Activated B cell treated with CpG ODN at 0.5 μM for 24 hours (primary cell): ENCODE data around the gene SMIM31. TPM values are rescaled to one million over a fixed set of nuclear protein-coding genes. Genes with fewer than 3 reads are reported as not detected.

Experiments
- ATAC-seq: fragments of 200-7000 bp; cut with Tn5 transposase; one replicate; pipeline ENCODE4 v1.10.0; 2021; ENCODE audit warnings: low read depth, mild to moderate bottlenecking, moderate library complexity
- CTCF ChIA-PET: fragments of 350-600 bp; sonication (Branson Sonifier 250); formaldehyde crosslinking; loops from one replicate; lab custom pipeline; 2021; ENCODE audit warnings: antibody characterized with exemption; lab: Charles Lee
- POLR2A ChIA-PET: fragments of 350-600 bp; sonication (Branson Sonifier 250); formaldehyde crosslinking; loops from one replicate; lab custom pipeline; 2021; ENCODE audit warnings: antibody characterized with exemption; lab: Charles Lee
- DNase-seq: peaks from one replicate; pipeline ENCODE4 v3.0.0; 2022
- H3K27ac Mint-ChIP-seq: one replicate; pipeline ENCODE4 v1.8.0; 2020; ENCODE audit warnings: mixed read lengths
- H3K27me3 Mint-ChIP-seq: one replicate; pipeline ENCODE4 v1.8.0; 2021; ENCODE audit warnings: mixed read lengths
- H3K36me3 Mint-ChIP-seq: one replicate; pipeline ENCODE4 v1.8.0; 2021; ENCODE audit warnings: low read depth, mixed read lengths
- H3K4me1 Mint-ChIP-seq: one replicate; pipeline ENCODE4 v1.8.0; 2021; ENCODE audit warnings: mixed read lengths
- H3K4me3 Mint-ChIP-seq: one replicate; pipeline ENCODE4 v1.8.0; 2020; ENCODE audit warnings: mild to moderate bottlenecking, mixed read lengths
- H3K9me3 Mint-ChIP-seq: one replicate; pipeline ENCODE4 v1.8.0; 2020; ENCODE audit warnings: mixed read lengths
- intact Hi-C: fragments of 100-400 bp; cut with micrococcal nuclease; formaldehyde crosslinking; loops from one replicate; pipeline ENCODE4 v1.15.1; 2024
- total RNA-seq: library from RNA; stranded (reverse); gene quantifications from 2 replicates; pipeline ENCODE4 v1.2.3, GENCODE V29; 2022
- TF ChIP-seq, protein P1 (sequence below): fragments of 200-600 bp; IDR thresholded peaks from one replicate; pipeline ENCODE4 v1.8.0; 2022; ENCODE audit warnings: antibody characterized with exemption, mild to moderate bottlenecking

SMIM31 gene
- total RNA-seq, 1 donor from 2014 or later: not detected

DNA sequence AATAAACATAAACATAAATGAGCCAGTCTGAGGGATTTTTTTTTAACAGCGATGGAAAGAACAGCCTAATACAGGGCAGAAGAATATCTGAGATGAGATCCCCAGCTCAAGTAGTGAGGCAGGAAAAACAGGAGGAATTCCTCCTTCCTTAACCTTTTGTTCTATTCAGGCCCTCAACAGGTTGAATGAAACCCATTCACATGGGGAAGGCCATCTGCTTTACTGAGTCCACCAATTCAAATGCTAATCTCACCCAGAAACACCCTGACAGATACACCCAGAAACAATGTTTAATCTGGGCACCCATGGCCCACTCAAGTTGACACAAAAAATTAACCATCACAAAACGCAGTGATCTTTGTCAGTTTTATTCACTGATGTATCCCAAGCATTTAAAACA is 45.5 kb downstream of the SMIM31 start:
- no peak for ATAC-seq
- DNase-seq: no peak
- ChIA-PET CTCF (no interaction called here), POLR2A (no interaction called here)
- no peaks in the 10 kb centered on the region for H3K9me3 Mint-ChIP-seq
- no peaks in the 10 kb centered on the region for H3K27me3 Mint-ChIP-seq
- TF ChIP-seq, protein P1, sequence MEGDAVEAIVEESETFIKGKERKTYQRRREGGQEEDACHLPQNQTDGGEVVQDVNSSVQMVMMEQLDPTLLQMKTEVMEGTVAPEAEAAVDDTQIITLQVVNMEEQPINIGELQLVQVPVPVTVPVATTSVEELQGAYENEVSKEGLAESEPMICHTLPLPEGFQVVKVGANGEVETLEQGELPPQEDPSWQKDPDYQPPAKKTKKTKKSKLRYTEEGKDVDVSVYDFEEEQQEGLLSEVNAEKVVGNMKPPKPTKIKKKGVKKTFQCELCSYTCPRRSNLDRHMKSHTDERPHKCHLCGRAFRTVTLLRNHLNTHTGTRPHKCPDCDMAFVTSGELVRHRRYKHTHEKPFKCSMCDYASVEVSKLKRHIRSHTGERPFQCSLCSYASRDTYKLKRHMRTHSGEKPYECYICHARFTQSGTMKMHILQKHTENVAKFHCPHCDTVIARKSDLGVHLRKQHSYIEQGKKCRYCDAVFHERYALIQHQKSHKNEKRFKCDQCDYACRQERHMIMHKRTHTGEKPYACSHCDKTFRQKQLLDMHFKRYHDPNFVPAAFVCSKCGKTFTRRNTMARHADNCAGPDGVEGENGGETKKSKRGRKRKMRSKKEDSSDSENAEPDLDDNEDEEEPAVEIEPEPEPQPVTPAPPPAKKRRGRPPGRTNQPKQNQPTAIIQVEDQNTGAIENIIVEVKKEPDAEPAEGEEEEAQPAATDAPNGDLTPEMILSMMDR: no peak
- intact Hi-C loops: no loop called here
- H3K27ac Mint-ChIP-seq: no peak overlapping the region
- no peak overlapping the region for H3K4me3 Mint-ChIP-seq
- H3K36me3 Mint-ChIP-seq: no peaks in the 10 kb centered on the region
- H3K4me1 Mint-ChIP-seq: no peaks in the 10 kb centered on the region

DNA sequence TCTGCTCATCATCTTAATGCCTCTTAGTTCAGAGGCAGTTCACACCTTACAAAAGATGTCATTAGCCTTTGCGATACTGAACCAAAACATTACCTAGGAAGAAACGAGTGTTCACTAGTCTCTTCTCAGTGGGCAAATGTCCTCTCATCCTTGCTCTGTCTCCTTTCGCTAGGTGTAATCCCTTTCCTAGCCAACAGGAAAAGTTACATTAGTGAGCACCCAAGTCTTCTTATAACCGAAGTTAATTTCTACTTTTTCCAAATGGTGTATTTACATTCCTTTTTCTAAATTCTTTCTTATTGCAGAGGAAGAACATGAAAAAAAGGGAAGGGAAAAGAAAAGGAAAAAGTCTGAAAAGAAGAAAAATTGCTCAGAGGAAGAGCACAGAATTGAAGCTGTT is 46.9 kb downstream of the SMIM31 start:
- CTCF ChIA-PET: no interaction called here
- no peak overlapping the region for H3K27ac Mint-ChIP-seq
- TF ChIP-seq, protein P1: no peak

DNA sequence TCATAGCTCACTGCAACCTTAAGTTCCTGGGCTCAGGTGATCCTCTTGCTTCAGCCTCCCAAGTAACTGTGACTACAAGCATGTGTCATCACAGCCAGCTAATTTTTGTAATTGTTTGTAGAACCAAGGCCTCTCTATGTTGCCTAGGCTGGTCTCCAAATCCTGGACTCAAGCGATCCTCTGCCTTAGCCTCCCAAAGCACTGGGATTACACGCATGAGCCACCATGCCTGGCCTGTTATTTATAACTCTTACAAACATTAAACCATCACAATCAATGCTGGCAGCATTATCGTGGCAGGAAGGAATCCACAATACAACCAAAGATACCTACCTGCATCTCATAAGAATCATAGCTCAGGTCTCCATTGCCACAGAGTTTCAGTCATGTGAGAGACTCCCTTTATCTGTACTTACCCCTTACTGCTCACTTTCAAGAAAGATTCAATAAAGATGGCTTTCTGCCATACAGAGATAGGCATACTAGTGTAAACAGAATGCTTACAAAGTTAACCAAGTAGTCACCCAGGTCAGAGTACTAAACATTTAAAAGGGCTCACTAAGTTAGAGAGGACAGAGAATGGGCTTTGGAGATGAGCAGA is 48.5 kb downstream of the SMIM31 start:
- Mint-ChIP-seq H3K27me3 (no peaks in the 10 kb centered on the region), H3K4me3 (no peak overlapping the region), H3K27ac (no peak overlapping the region), H3K9me3 (no peaks in the 10 kb centered on the region), H3K4me1 (no peaks in the 10 kb centered on the region), H3K36me3 (no peaks in the 10 kb centered on the region)
- TF ChIP-seq, protein P1: no peak
- CTCF ChIA-PET: no interaction called here
- no peak for DNase-seq
- POLR2A ChIA-PET: no interaction called here
- ATAC-seq: no peak
- intact Hi-C loops: no loop called here

More for the DNA sequence above, 46.9 kb downstream of the SMIM31 start:
- Mint-ChIP-seq H3K9me3 (no peaks in the 10 kb centered on the region), H3K27me3 (no peaks in the 10 kb centered on the region), H3K4me1 (no peaks in the 10 kb centered on the region), H3K36me3 (no peaks in the 10 kb centered on the region), H3K4me3 (no peak overlapping the region)
- intact Hi-C loops: no loop called here
- POLR2A ChIA-PET: no interaction called here
- no peak for ATAC-seq
- no peak for DNase-seq

DNA sequence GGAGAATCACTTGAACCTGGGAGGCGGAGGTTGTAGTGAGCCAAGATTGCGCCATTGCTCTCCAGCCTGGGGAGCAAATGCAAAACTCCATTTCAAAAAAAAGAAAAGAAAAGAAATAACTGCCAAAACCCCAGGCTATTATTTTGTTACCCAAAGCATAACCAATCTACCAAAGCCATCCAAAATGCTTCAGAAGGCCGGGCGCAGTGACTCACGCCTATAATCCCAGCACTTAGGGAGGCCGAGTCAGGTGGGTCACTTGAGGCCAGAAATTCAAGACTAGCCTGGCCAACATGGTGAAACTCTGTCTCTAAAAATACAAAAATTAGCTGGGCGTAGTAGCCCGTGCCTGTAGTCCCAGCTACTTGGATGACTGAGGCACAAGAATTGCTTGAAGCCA is 49.8 kb downstream of the SMIM31 start:
- H3K27ac Mint-ChIP-seq: no peak overlapping the region
- H3K27me3 Mint-ChIP-seq: no peaks in the 10 kb centered on the region
- TF ChIP-seq, protein P1: no peak
- H3K4me1 Mint-ChIP-seq: no peaks in the 10 kb centered on the region
- ChIA-PET CTCF (no interaction called here), POLR2A (no interaction called here)
- H3K9me3 Mint-ChIP-seq: no peaks in the 10 kb centered on the region
- intact Hi-C loops: no loop called here
- no peak for ATAC-seq
- DNase-seq: no peak
- no peaks in the 10 kb centered on the region for H3K36me3 Mint-ChIP-seq
- H3K4me3 Mint-ChIP-seq: no peak overlapping the region

DNA sequence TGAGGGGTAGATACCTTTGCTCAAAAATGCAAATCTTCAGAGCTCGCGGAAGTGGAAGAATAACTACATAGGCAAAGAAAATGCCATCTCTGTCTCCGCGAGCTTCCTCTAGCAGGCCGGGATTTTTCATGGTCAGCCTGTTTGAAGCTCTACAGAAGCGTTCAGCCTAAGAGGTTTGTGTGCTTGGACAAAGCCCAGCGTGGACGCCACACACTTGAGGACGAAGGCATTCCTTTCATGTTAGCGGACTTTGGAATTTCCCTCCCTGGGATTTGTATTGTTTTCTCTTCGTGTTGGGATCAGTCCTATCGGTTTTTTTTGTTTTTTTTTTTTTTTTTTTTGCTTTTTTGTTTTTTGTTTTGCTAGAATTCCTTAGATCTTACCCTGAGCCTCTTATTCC is 53.7 kb downstream of the SMIM31 start:
- Mint-ChIP-seq H3K9me3 (no peaks in the 10 kb centered on the region), H3K36me3 (no peaks in the 10 kb centered on the region), H3K27ac (no peak overlapping the region), H3K27me3 (no peaks in the 10 kb centered on the region), H3K4me3 (no peak overlapping the region), H3K4me1 (no peaks in the 10 kb centered on the region)
- ChIA-PET POLR2A (no interaction called here), CTCF (no interaction called here)
- no peak for DNase-seq
- no peak for ATAC-seq
- intact Hi-C loops: no loop called here
- TF ChIP-seq, protein P1: no peak
